GM19025 (cell line): ENCODE measurements around the gene DPH7.
"Not testable (repeated sequence)": the region's sequence is repeated elsewhere in the genome, so short reads cannot be mapped to it uniquely, and the experiment has no call there.

ENCODE experiments used
- ATAC-seq: cut with Tn5 transposase; IDR thresholded peaks from one replicate; pipeline ENCODE4 v1.9.1; 2021; ENCODE audit warnings: mild to moderate bottlenecking, low read depth, moderate library complexity; ENCODE audit not compliant: unreplicated experiment

The DPH7 gene

GRCh38 chr9:137522746-137523455, 55.8 kb downstream of the DPH7 start:
- no peak for ATAC-seq

GRCh38 chr9:137521405-137521985, 57.2 kb downstream of the DPH7 start:
- ATAC-seq = no peak

- ATAC-seq = no peak
Observed at GRCh38 chr9:137520614-137521404, 57.9 kb downstream of the DPH7 start.

GRCh38 chr9:137519553-137519952, 59.2 kb downstream of the DPH7 start:
- no peak for ATAC-seq

GRCh38 chr9:137518661-137519459, 59.9 kb downstream of the DPH7 start:
- ATAC-seq = not testable (repeated sequence)

GRCh38 chr9:137516144-137516917, 62.4 kb downstream of the DPH7 start:
- ATAC-seq = no peak

- no peak for ATAC-seq
Observed at GRCh38 chr9:137515338-137515724, 63.4 kb downstream of the DPH7 start.

- ATAC-seq = no peak
Observed at GRCh38 chr9:137514691-137515337, 63.9 kb downstream of the DPH7 start.

GRCh38 chr9:137513801-137514570, 64.7 kb downstream of the DPH7 start:
- ATAC-seq = not testable (repeated sequence)

GRCh38 chr9:137513136-137513535, 65.6 kb downstream of the DPH7 start:
- not testable (repeated sequence) for ATAC-seq

- ATAC-seq = no peak
Observed at GRCh38 chr9:137511758-137512463, 66.8 kb downstream of the DPH7 start.

GRCh38 chr9:137511126-137511525, 67.6 kb downstream of the DPH7 start:
- not testable (repeated sequence) for ATAC-seq

GRCh38 chr9:137509198-137509597, 69.5 kb downstream of the DPH7 start:
- ATAC-seq = no peak

- no peak for ATAC-seq
Observed at GRCh38 chr9:137506702-137507171, 72.0 kb downstream of the DPH7 start.

GRCh38 chr9:137506274-137506673, 72.5 kb downstream of the DPH7 start:
- no peak for ATAC-seq

GRCh38 chr9:137505421-137506140, 73.1 kb downstream of the DPH7 start:
- no peak for ATAC-seq
